ENCODE measurements around the gene MEPE.

- TF ChIP-seq HDGF (IDR thresholded peaks at IDR 0.05; ENCODE audit: borderline replicate concordance) (no peak), LEF1 (IDR thresholded peaks at IDR 0.05; ENCODE audit: borderline replicate concordance) (no peak), TARDBP (IDR thresholded peaks at IDR 0.05) (no peak), FOXM1 (IDR thresholded peaks at IDR 0.05; ENCODE audit: borderline replicate concordance) (no peak), ELF4 (IDR thresholded peaks at IDR 0.05) (no peak), SUZ12 (IDR thresholded peaks at IDR 0.05) (no peak), SP1 (IDR thresholded peaks at IDR 0.05) (no peak), FOXK2 (IDR thresholded peaks at IDR 0.05) (no peak), L3MBTL2 (conservative IDR thresholded peaks at IDR 0.05) (no peak), NFRKB (IDR thresholded peaks at IDR 0.05) (no peak), ZNF384 (IDR thresholded peaks at IDR 0.05) (no peak), BHLHE40 (IDR thresholded peaks at IDR 0.05; ENCODE audit: borderline replicate concordance) (no peak), ARNT (IDR thresholded peaks at IDR 0.05) (no peak), CTBP1 (IDR thresholded peaks at IDR 0.05; ENCODE audit: borderline replicate concordance) (no peak)
Measured at GRCh38 chr4:87838890-87839591, 6.3 kb downstream of the MEPE start.
